ENCODE data around the gene ZBTB21.

The ZBTB21 gene

DNA sequence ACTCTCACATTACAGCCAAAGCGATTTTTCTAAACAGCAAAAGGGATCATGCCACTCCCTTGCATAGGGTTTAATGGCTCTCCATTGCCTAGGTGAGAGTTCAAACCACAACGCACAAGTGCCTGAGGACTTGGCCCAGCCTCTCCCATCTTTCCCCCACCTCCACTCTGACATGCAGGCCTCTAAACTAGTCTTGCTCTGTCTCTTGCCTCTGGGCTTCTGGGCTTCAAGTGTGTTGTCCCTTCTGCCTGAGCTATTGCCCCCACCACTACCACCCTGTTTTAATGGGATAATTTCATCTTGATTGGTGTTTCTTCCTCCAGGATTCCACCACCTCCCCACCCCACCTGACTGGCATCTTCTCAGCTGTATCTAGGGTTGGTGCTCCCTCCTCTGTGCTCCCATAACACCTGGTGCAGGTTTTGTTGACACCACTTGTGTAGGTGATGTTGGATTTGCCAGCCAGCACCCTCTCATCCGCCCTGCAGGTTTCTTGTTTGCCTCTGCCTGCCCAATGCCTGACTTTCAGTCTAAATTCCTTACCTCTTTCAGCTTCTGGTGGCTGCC, 2.7 kb upstream of the ZBTB21 start:
- no peak for TF ChIP-seq FOXP2 (optimal IDR thresholded peaks at IDR 0.05; ENCODE audit: borderline replicate concordance, extremely low read depth, extremely low read length, insufficient read depth)

DNA sequence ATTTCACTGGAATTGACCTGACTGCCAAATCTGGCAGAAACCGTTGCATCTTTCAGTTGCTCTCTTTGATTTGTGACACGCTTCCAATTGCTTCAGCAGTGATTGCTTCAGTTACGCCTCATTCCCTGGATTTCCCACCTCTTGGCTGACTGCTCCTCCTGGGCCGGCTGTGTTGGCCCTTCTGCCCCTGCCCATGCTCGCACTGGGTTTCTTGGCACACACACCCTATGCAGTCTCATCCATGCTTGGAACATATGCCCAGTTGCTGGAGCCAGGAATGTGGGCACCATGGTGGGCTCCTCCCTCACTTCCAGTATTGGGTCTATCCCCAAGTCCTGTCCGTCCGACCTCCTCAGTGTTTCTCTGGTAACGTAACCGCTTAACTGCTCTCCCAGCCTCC, 2.2 kb upstream of the ZBTB21 start:
- TF ChIP-seq FOXP2 (optimal IDR thresholded peaks at IDR 0.05; ENCODE audit: borderline replicate concordance, extremely low read depth, extremely low read length, insufficient read depth) (no peak), TAF1 (IDR thresholded peaks at IDR 0.05; ENCODE audit: borderline replicate concordance, insufficient read depth, low read length) (no peak), POLR2AphosphoS5 (IDR thresholded peaks at IDR 0.05; ENCODE audit: low read depth, low read length) (no peak), SIN3A (IDR thresholded peaks at IDR 0.05; ENCODE audit: borderline replicate concordance, insufficient read depth, low read length) (no peak)
- TF ChIP-seq, protein P1, sequence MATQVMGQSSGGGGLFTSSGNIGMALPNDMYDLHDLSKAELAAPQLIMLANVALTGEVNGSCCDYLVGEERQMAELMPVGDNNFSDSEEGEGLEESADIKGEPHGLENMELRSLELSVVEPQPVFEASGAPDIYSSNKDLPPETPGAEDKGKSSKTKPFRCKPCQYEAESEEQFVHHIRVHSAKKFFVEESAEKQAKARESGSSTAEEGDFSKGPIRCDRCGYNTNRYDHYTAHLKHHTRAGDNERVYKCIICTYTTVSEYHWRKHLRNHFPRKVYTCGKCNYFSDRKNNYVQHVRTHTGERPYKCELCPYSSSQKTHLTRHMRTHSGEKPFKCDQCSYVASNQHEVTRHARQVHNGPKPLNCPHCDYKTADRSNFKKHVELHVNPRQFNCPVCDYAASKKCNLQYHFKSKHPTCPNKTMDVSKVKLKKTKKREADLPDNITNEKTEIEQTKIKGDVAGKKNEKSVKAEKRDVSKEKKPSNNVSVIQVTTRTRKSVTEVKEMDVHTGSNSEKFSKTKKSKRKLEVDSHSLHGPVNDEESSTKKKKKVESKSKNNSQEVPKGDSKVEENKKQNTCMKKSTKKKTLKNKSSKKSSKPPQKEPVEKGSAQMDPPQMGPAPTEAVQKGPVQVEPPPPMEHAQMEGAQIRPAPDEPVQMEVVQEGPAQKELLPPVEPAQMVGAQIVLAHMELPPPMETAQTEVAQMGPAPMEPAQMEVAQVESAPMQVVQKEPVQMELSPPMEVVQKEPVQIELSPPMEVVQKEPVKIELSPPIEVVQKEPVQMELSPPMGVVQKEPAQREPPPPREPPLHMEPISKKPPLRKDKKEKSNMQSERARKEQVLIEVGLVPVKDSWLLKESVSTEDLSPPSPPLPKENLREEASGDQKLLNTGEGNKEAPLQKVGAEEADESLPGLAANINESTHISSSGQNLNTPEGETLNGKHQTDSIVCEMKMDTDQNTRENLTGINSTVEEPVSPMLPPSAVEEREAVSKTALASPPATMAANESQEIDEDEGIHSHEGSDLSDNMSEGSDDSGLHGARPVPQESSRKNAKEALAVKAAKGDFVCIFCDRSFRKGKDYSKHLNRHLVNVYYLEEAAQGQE (IDR thresholded peaks at IDR 0.05; ENCODE audit: insufficient read depth in 1 of 2, low read depth in 2 of 2, low read length in 2 of 2) = no peak

DNA sequence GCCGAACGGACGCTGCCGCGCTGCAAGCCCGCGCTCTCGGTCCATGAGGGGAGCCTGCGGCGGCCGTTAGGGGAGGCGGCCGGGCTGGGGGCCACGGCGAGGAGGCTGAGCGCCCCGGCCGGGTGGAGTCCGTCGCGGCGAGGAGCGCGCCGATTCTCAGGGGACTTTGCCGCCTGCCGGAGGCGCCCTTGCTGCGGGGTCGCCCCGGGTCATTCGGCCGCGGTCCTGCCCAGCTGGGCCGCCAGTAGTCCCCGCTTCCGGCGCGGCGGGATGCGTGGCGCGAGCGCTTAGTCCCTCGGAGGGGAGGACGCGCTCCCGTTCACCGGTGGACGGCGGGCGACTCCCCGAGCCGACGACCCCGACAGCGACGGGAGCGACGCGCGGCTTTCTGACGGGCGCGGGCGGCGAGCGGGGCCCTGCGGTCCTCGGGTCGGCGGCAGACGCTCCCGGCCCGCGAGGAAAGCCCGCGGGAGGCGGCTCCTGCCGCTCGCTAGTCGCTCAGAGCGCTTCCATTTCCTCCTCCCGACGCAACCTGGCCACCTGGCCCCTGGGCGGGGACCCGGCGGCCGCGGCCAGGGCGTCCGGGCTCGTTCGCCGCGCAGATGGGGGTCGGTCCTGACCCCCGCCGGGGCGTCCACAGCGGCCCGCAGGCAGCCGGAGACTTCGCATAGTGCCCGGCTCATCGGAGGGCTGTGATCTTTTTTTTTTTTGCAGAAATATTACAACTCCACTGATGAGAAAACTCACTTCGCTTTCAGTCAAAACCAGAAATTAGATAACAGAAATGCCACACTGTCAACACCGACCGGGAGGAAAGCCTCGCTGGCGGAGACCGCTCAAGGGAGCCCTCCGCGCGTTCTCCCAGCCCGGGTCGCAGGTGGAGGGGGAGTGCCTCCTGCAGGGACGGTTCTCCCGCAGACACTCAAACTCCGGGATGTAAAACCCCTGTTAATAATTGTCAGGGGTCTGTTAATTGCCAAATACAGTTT, 641 bp upstream of the ZBTB21 start:
- TF ChIP-seq SIN3A (IDR thresholded peaks at IDR 0.05; ENCODE audit: borderline replicate concordance, insufficient read depth, low read length) (0 out of 2 replicates have a peak, but pooled peaks have one; percentile 8), FOXP2 (optimal IDR thresholded peaks at IDR 0.05; ENCODE audit: borderline replicate concordance, extremely low read depth, extremely low read length, insufficient read depth) (peak; percentile 24), POLR2AphosphoS5 (IDR thresholded peaks at IDR 0.05; ENCODE audit: low read depth, low read length) (0 out of 2 replicates have a peak, but pooled peaks have one; percentile 7)
- TF ChIP-seq, protein P1 (IDR thresholded peaks at IDR 0.05; ENCODE audit: insufficient read depth in 1 of 2, low read depth in 2 of 2, low read length in 2 of 2) = no peak

DNA sequence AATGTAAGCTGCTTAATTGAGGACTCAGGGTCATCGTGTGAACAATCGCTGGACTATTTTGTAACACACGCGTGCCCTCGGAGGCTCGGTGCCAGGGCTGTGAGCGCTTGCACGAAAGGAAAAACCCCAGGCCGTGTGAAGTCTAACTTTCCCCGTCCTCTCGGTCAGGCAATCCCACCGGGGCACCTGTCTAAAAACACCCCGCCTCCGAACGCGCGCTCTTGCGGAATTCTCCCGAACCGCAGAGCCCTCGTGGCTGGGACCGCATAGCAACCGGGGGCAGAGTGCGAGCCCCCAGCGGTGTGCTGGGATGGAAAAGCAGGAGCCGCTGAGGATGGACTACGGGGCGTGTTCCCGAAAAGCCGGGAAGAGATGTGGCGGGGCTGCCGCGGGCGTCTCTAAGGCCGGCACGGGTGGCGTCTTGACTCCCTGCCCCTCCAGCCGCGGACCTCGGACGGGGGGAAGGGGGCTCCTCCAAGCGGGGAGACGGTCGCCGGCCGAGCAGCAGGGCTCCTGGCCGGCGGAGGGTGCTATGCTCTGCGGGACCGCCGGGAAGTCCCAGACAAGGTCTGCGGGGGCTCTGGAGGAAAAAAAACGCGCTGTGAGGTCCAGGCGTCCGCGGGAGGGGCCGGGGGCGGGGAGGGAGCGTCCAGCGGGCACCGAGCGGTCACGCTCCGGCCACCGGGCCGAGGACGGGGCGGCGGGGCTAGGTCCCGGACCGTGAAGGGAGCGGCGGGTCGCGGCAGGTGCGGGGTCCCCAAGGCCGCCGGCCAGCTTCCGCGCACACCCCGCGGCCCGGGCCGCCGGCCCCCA, 936 bp downstream of the ZBTB21 start:
- no peak for TF ChIP-seq POLR2AphosphoS5 (IDR thresholded peaks at IDR 0.05; ENCODE audit: low read depth, low read length)
- no peak for TF ChIP-seq TAF1 (IDR thresholded peaks at IDR 0.05; ENCODE audit: borderline replicate concordance, insufficient read depth, low read length)
- 0 out of 2 replicates have a peak, but pooled peaks have one; percentile 26 for TF ChIP-seq SIN3A (IDR thresholded peaks at IDR 0.05; ENCODE audit: borderline replicate concordance, insufficient read depth, low read length)

DNA sequence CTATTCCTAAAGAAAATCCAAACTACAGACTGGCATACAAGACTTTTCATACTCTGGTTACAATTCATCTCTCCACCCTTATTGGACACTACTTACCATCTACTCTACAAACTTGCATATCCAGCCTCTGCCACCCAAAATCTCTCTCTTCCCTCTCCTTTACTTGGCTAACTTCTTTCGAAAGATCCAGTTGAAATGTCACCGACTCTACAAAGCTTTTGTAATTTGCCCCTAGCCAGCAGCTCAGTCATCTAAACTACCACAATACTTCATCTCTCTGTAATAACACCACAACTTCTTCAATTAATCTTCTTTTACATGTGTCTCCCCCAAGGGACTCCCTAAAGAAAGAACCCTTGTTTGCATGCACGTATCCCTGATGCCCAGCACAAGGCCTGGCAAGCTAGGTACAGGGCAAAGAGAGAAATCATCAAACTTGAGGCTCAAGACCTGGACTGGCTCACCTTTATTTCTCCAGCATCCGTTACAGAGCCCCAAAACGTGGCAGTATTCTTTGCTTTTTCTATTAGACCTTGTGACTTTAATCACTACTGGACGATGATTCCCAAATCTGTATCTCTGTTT, 2.7 kb downstream of the ZBTB21 start:
- TF ChIP-seq, protein P1 (IDR thresholded peaks at IDR 0.05; ENCODE audit: insufficient read depth in 1 of 2, low read depth in 2 of 2, low read length in 2 of 2) = no peak
- TF ChIP-seq POLR2AphosphoS5 (IDR thresholded peaks at IDR 0.05; ENCODE audit: low read depth, low read length) = no peak
- TF ChIP-seq SIN3A (IDR thresholded peaks at IDR 0.05; ENCODE audit: borderline replicate concordance, insufficient read depth, low read length) = no peak
- TF ChIP-seq FOXP2 (optimal IDR thresholded peaks at IDR 0.05; ENCODE audit: borderline replicate concordance, extremely low read depth, extremely low read length, insufficient read depth) = no peak
- TF ChIP-seq TAF1 (IDR thresholded peaks at IDR 0.05; ENCODE audit: borderline replicate concordance, insufficient read depth, low read length) = no peak

Data from PFSK-1 (cell line).